ENCODE measurements around the gene SLIT3.

- TF ChIP-seq CTCF (IDR thresholded peaks at IDR 0.05) (no peak), EP300 (IDR thresholded peaks at IDR 0.05) (no peak), POLR2A (IDR thresholded peaks at IDR 0.05) (no peak), POLR2AphosphoS5 (IDR thresholded peaks at IDR 0.05) (no peak)
These were observed 425.1 kb downstream of the SLIT3 start for GRCh38 chr5:168875832-168876231.

All from suprapubic skin (tissue), 4 donors.